K562 (cell line): Measurements from ENCODE around the gene ZNF628.

ENCODE experiments used
- ARID2 ChIP-seq: fragments of 450-650 bp; IDR thresholded peaks from 2 replicates; pipeline ENCODE4 v1.6.1; 2017; ENCODE audit warnings: antibody characterized with exemption, mild to moderate bottlenecking
- ARNT ChIP-seq, 2 experiments: fragments of 450-650 bp; IDR thresholded peaks; 2 replicates each; pipeline ENCODE4 v1.6.1; 2016; ENCODE audit warnings: mild to moderate bottlenecking in 1 of 2
- HLTF ChIP-seq: fragments of 450-650 bp; IDR thresholded peaks from 2 replicates; pipeline ENCODE4 v1.6.1; 2016
- MYNN ChIP-seq, 2 experiments: sonication (generic); formaldehyde crosslinking in 1 of 2; IDR thresholded peaks; 2 replicates each; pipeline versions ENCODE4 v1.5.0 to v1.6.1; 2016 to 2020; ENCODE audit warnings: antibody characterized with exemption in 1 of 2, missing genetic modification reagents in 1 of 2
- SMAD3 ChIP-seq: fragments of 450-650 bp; formaldehyde crosslinking; conservative IDR thresholded peaks from 2 replicates; pipeline ENCODE4 v1.4.0; 2020; ENCODE audit warnings: mild to moderate bottlenecking
- SP2 ChIP-seq: IDR thresholded peaks from 2 replicates; pipeline ENCODE4 v1.6.1; 2011; ENCODE audit warnings: mild to moderate bottlenecking, low read depth, low read length, moderate library complexity; ENCODE audit not compliant: poor library complexity, severe bottlenecking; ENCODE audit errors: extremely low read depth
- TF ChIP-seq, protein P1 (sequence below): fragments of 250-450 bp; sonication (Bioruptor Pico); IDR thresholded peaks from 2 replicates; pipeline ENCODE4 v1.4.0; 2020; ENCODE audit warnings: mild to moderate bottlenecking, moderate library complexity, borderline replicate concordance

GRCh38 chr19:55504252-55504603 is 27.8 kb downstream of the ZNF628 start:
- no peak for TF ChIP-seq HLTF
- TF ChIP-seq MYNN (IDR thresholded peaks at IDR 0.05): no peak
- no peak for TF ChIP-seq MYNN (CRISPR knock-in tag; IDR thresholded peaks at IDR 0.05)
- no peak for TF ChIP-seq ARID2
- no peak for TF ChIP-seq SMAD3
- no peak for TF ChIP-seq SP2
- no peak for TF ChIP-seq ARNT (IDR thresholded peaks at IDR 0.05)
- TF ChIP-seq, protein P1, sequence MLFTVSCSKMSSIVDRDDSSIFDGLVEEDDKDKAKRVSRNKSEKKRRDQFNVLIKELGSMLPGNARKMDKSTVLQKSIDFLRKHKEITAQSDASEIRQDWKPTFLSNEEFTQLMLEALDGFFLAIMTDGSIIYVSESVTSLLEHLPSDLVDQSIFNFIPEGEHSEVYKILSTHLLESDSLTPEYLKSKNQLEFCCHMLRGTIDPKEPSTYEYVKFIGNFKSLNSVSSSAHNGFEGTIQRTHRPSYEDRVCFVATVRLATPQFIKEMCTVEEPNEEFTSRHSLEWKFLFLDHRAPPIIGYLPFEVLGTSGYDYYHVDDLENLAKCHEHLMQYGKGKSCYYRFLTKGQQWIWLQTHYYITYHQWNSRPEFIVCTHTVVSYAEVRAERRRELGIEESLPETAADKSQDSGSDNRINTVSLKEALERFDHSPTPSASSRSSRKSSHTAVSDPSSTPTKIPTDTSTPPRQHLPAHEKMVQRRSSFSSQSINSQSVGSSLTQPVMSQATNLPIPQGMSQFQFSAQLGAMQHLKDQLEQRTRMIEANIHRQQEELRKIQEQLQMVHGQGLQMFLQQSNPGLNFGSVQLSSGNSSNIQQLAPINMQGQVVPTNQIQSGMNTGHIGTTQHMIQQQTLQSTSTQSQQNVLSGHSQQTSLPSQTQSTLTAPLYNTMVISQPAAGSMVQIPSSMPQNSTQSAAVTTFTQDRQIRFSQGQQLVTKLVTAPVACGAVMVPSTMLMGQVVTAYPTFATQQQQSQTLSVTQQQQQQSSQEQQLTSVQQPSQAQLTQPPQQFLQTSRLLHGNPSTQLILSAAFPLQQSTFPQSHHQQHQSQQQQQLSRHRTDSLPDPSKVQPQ (CRISPR knock-in tag): no peak
